ENCODE measurements around the gene DAP3.

DNA sequence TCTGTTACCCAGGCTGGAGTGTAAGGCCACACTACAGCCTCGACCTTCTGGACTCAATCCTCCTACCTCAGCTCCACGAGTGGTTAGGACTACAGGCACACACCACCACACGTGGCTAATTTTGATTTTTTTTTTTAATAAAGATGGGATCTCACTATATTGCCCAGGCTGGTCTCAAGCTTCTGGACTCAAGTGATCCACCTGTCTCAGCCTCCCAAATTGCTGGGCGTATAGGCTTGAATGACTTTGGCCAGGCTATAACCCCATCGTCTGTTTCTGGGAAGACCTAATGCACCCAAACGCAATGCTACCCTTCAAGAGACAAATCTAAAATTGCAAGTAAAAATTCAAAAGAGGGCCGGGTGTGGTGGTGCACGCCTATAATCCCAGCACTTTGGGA is 52.1 kb downstream of the DAP3 start:
- TF ChIP-seq, protein P1, sequence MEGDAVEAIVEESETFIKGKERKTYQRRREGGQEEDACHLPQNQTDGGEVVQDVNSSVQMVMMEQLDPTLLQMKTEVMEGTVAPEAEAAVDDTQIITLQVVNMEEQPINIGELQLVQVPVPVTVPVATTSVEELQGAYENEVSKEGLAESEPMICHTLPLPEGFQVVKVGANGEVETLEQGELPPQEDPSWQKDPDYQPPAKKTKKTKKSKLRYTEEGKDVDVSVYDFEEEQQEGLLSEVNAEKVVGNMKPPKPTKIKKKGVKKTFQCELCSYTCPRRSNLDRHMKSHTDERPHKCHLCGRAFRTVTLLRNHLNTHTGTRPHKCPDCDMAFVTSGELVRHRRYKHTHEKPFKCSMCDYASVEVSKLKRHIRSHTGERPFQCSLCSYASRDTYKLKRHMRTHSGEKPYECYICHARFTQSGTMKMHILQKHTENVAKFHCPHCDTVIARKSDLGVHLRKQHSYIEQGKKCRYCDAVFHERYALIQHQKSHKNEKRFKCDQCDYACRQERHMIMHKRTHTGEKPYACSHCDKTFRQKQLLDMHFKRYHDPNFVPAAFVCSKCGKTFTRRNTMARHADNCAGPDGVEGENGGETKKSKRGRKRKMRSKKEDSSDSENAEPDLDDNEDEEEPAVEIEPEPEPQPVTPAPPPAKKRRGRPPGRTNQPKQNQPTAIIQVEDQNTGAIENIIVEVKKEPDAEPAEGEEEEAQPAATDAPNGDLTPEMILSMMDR (conservative IDR thresholded peaks at IDR 0.05 in 1 of 2, IDR thresholded peaks at IDR 0.05 in 1 of 2; ENCODE audit: low read depth in 1 of 2, low read length in 2 of 2): no peak
- no peak for TF ChIP-seq EZH2 (IDR thresholded peaks at IDR 0.05; ENCODE audit: low read length, missing control alignments)
